GM19468 (cell line): Measurements from ENCODE around the gene ABHD16B.

Experiments
- ATAC-seq: cut with Tn5 transposase; IDR thresholded peaks from one replicate; pipeline ENCODE4 v1.9.1; 2021; ENCODE audit warnings: mild to moderate bottlenecking, moderate library complexity, moderate number of reproducible peaks; ENCODE audit not compliant: unreplicated experiment; ENCODE audit errors: extremely low read depth

The ABHD16B gene

GRCh38 chr20:63861365-63861934 is at the start of gene ABHD16B:
Gene ABHD16B, plus strand, starts transcription at chr20:63861498. Its CDS starts 43 bp downstream, at chr20:63861541.
- no peak for ATAC-seq

GRCh38 chr20:63814891-63815614 is 46.2 kb upstream of the ABHD16B start:
- ATAC-seq: no peak

GRCh38 chr20:63815615-63816253 is 45.6 kb upstream of the ABHD16B start:
- ATAC-seq: no peak

- no peak for ATAC-seq
Measured at GRCh38 chr20:63819224-63819921, 41.9 kb upstream of the ABHD16B start.

- ATAC-seq: no peak
Measured at GRCh38 chr20:63821811-63822210, 39.5 kb upstream of the ABHD16B start.

- ATAC-seq: no peak
Measured at GRCh38 chr20:63822276-63822696, 39.0 kb upstream of the ABHD16B start.

- ATAC-seq: no peak
Measured at GRCh38 chr20:63823691-63824311, 37.5 kb upstream of the ABHD16B start.

- ATAC-seq: no peak
Measured at GRCh38 chr20:63825331-63826118, 35.8 kb upstream of the ABHD16B start.

GRCh38 chr20:63826753-63827152 is 34.5 kb upstream of the ABHD16B start:
- no peak for ATAC-seq

GRCh38 chr20:63828124-63828523 is 33.2 kb upstream of the ABHD16B start:
- ATAC-seq: no peak

GRCh38 chr20:63828545-63828944 is 32.8 kb upstream of the ABHD16B start:
- no peak for ATAC-seq

GRCh38 chr20:63828951-63829350 is 32.3 kb upstream of the ABHD16B start:
- ATAC-seq: no peak

GRCh38 chr20:63829603-63829944 is 31.7 kb upstream of the ABHD16B start:
- no peak for ATAC-seq

- no peak for ATAC-seq
Measured at GRCh38 chr20:63829945-63830835, 31.1 kb upstream of the ABHD16B start.

GRCh38 chr20:63830841-63831588 is 30.3 kb upstream of the ABHD16B start, which contains the start of gene ZBTB46:
Gene ZBTB46, minus strand, starts transcription at chr20:63831264. Its CDS starts 40,507 bp downstream, at chr20:63790757.
- no peak for ATAC-seq

- ATAC-seq: no peak
Measured at GRCh38 chr20:63831646-63831992, 29.7 kb upstream of the ABHD16B start.

GRCh38 chr20:63831993-63832686 is 29.2 kb upstream of the ABHD16B start:
- no peak for ATAC-seq
